Activated effector memory CD4-positive, alpha-beta T cell treated with anti-CD3 and anti-CD28 coated beads, Interleukin-2, amount 50 U/mL, for 16 hours (primary cell): ENCODE data around the gene NUDT2.
"Not testable (repeated sequence)": the region's sequence is repeated elsewhere in the genome, so short reads cannot be mapped to it uniquely, and the experiment has no call there.

Experiments
- DNase-seq: peaks from one replicate; pipeline ENCODE4 v3.0.0-alpha.2; 2020

The NUDT2 gene

DNA sequence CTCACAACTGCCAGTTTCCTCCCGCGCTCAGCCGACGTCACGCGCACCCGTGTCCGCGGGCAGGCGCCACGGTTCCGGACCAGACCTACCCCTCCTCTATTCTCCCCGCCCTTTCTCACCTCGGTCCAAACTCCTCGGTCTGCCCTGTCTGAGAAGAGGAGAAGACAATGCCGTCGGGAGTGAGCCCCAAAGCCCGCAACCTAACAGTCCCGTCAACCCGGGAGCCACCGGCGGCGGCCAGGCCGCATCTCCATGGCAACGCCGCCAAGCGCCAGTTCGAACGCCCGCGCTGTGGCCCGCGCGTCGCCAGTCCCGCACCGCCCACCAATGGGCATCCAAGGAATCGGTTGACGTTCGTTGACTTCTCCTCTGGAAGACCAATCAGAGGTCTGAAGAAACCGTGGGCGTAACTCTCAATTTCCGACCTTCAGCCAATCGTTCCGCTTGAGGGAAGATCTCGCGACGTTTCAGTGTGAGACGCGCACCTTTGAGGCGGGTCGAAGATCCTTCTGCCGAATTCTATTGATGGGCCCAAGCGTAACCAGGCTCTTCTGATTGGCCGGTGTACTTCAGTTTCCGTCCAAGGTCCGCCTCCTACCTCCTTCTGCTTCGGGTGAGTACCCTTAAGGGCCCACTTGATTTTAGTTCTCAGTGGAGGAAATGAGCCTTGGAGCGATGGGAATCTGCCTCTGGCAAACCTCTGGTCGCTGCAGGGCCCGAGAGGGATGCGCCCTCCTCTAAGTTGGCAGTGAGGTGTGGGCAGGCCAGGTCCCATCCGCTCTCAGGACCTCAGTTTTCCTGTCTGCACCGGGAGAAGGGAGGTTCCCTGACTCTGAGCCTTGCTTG, at the start of gene NUDT2, which contains the start of gene KIF24:
TSS of gene NUDT2 (plus strand) at position 583 of the 846 bp plus-strand sequence. CDS start 9,471 bp downstream, outside the sequence.
TSS of gene KIF24 (minus strand) at position 282 of the 846 bp plus-strand sequence. CDS start 17,922 bp downstream, outside the sequence.
- peak; percentile 98 for DNase-seq

DNA sequence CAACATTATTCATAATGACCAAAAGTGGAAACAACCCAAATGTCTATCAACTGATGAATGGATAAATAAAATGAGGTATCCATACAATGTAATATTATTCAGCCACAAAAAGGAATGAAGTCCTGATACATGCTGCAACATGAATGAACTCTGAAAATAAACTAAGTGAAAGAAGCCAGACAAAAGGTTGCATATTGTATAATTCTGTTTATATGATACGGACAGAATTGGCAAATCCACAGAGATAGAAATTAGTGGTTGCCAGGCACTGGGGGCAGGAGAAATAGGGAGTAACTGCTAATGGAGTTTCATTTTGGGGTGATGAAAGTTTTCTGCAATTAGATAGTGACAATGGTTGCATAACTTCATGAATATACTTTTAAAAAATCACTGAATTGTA, 47.3 kb upstream of the NUDT2 start:
- no peak for DNase-seq

DNA sequence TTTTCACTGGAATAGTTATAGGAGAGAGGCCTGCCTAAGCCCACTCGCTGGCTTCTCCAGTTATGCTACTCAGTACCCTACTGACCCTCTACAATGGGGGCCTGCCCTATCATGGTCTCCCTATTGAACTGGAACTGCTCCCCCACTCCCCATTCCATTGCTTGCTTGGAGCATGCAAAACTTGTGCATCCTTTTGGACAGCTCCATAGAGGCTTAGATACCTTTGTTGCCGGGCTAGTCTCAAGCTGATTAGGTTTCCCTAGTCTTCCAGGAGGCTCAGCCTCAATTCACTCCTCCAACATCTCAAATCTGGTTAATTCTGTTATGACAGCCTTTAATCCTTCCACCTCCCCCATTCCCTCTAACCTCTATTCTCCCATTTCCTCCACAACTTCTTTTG, 40.2 kb upstream of the NUDT2 start:
- no peak for DNase-seq

DNA sequence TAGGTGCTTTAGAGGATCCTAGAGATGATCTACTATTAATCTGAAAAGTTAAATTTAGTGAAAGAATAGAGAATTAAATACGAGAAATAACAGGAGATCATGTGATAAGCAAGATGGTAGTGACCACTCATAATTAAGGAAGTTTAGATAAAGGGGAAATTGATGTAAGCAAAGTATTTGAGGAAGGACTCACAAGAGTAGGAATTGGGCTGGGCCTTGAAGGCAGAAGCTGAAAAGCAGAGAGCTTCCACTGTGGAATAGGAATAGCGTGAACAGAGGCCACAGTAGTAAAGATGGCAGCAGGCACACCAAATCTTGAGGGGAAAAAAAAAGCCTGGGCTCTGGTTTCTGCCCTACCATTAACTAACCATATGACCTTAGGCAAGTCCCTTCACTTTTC, 38.3 kb upstream of the NUDT2 start:
- DNase-seq = no peak

DNA sequence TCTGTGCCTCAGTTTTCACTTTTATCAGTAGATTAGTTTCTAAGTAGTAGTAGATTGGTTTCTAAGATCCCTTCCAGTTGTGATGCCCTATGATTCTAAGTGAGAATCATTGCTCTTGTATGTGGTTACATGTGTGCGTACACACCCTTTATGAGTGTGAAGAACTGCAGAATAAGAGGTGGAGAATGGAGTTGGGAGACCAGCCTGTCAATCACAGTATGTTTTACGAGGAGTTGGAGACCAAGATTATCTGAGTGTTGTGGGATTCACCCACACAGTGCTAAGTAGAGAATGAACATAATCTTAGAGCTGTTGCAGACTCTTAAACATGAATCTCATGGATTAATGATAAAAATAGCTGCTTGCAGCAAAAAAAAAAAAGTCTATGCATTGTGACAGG, 37.9 kb upstream of the NUDT2 start:
- no peak for DNase-seq

DNA sequence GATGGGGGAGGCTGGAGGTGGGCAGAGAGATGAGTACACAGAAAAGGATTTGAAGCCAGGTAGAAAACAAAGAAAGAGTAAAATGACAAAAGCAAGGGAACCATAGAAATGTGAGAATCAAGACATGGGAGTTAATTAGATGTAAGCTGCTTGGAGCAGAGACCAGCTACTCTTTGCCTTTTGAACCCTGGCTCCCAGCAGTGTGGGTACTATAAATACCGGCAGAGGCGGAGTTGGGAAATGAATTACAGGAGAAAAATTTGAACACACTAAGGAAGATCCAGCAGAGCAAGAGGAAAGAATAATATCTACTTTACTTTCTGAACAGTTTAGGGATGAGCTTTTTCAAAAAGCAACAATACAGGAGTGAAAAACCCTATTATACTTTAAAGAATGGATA, 36.8 kb upstream of the NUDT2 start:
- DNase-seq = no peak

DNA sequence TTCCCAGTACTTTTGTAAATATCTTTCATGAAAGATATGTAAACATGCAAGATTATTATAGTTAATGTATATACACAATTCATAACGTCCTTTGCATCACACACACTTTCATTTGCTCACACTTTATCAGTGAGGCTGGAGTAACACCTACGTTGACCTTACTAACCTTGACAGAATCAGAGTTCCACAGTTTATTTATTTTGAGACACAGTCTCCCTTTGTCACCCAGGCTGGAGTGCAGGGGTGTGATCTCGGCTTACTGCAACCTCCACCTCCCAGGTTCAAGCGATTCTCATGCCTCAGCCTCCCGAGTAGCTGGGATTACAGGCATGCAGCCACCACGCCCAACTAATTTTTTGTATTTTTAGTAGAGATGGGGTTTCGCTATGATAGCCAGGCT, 28.3 kb upstream of the NUDT2 start:
- DNase-seq = not testable (repeated sequence)

DNA sequence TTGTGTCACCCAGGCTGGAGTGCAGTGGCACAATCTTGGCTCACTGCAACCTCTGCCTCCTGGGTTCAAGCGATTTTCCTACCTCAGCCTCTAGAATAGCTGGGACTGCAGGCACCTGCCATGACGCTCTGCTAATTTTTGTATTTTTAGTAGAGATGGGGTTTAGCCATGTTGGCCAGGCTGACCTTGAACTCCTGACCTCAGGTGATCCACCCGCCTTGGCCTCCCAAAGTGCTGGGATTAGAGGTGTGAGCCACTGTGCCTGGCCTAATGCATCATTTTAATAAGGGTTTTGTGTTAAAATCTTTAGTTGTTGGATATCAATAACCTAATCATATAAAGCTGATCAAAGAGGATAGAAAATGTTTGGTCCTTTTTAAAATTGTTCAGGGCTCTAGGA, 21.1 kb upstream of the NUDT2 start:
- DNase-seq = not testable (repeated sequence)

DNA sequence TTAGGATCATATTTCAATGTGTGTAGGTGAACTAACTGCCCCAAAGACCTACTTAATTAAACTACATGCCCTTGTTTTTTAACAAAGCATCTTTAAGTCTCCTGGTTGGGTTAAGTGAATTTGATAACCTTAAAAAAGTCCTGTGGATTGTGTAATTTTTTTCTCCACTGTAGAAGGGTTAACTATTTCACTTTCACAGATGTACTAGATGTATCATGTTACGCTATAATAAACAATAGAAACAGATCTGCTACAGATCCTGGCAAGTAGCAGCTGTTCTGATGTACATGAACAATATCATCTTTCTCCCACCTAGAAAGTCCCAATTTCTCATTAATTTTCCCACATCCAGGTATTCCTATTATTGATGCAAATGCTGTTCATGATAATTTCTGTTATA, 19.2 kb upstream of the NUDT2 start:
- DNase-seq = no peak

DNA sequence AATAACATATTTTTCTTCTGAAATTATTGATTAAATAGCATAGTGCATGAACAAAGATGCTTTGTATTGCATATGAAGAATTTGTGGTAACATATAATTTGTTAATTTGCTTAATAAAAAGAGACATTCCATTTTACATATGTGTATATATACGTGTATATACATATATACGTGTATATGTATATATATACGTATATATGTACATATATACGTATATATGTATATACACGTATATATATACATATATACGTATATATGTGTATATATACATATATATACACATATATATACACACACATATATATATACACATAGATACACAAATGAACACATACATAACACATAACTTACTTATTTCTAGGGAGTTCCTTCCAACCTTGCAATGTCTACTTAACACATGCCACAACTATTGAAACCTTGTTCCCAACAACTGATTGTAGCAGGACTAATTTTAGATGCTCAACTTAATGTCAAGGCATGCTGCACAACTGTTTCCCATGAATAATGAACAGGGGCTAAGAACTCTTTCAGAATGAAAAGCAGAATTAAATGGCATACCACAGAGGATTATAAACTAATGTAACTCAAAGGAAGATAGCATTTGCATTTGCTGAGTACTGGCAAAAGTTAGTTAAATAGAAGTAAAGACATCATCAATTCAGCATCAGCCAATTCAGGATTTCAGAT, 17.7 kb upstream of the NUDT2 start:
- no peak for DNase-seq

DNA sequence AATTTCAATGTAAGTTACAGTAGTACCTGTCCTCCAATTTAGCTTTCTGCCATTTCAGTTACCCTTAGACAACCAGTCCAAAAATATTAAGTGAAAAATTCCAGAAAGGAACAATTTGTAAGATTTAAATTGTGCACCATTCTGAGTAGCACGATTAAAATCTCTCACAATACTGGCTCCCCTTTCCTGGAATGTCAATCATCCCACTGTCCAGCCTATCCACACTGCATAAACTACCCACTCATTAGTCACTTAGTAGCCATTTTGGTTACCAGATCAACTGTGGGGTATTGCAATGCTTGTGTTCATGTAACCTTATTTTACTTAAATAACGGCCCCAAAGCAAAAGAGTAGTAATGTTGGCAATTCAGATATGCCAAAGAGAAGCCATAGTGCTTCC, 11.9 kb upstream of the NUDT2 start:
- DNase-seq = no peak

DNA sequence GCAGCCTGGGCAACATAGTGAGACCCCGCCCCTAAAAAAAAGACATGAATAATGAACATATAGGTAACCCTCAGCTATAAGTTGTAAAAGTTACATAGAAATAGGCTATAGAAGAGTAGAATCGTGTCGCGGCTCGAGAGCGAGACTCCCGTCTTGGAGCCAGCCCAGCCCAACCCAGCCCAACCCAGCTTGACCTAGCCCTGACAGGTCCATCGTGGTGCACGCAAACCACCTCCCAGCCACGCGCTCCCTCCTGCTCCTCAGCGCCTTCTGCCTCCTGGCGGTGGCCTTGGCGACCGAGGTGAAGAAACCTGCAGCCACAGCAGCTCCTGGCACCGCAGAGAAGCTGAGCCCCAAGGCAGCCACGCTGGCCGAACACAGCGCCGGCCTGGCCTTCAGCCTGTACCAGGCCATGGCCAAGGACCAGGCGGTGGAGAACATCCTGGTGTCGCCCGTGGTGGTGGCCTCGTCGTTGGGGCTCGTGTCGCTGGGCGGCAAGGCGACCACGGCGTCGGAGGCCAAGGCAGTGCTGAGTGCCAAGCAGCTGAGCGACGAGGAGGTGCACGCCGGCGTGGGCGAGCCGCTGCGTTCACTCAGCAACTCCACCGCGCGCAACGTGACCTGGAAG, 11.1 kb upstream of the NUDT2 start:
- DNase-seq = no peak

DNA sequence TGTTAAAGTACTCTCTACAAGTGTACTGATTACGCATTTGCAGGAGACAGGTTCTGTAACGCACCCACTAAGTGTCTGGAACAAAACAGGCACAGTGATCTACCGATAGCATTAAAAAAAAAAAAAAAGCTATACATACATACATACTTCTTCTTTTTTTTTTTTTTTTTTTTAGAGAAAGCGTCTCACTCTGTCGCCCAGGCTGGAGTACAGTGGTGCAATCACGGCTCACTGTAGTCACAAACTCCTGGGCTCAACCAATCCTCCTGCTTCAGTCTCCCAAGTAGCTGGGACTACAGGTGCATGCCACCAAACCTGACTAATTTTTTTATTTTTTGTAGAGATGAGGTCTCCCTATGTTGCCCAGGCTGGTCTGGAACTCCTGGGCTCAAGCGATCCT, 7.9 kb upstream of the NUDT2 start:
- DNase-seq = no peak

DNA sequence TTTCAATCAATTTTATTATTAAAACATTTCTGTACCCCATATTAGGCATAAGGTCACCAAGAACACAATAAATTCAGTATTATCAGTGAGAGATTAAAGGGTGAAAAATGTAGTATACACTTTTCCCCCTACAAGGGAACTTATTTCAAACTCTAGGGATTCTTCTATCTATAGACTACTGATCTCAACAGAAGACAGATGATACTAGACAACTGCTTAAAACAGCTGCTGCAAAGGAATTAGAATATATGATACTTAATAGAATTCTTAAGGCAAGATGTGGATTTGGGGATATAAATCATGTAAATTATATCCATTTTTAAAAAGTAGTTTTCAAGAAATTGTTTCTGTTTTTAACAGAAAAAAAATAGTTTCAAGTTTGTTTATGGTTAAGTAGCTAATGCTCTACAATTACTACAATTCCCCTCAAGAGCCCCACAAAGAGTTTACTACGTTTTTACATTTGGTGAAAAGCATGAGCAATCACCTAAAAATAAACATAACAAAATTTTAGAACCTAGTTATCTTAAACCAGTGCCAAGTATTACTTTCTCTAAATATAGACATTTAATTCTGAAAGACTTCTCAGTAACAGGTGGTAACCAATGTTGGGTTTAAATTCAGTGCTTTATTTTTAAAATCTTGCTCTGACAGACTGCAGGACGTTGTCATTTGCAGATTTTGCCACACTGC, 6.3 kb upstream of the NUDT2 start:
- no peak for DNase-seq

DNA sequence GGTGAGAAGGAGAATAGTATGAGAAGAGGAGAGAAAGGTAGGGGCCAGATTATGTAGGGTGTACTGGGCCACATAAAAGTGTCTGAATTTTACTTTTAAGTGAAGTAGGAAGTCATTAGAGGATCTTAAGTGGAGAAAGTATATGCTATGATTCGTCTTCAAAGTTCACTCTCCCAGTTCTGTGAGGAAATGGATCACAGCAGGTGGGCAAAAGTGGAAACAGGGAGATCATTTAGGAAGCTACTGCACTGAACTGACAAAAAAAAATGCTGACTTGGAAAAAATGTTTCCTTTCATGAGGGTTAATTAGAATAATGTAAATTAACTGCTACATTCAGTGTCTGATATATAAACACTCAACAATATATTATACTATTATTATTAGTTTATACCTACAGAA, 2.7 kb upstream of the NUDT2 start:
- DNase-seq = no peak

DNA sequence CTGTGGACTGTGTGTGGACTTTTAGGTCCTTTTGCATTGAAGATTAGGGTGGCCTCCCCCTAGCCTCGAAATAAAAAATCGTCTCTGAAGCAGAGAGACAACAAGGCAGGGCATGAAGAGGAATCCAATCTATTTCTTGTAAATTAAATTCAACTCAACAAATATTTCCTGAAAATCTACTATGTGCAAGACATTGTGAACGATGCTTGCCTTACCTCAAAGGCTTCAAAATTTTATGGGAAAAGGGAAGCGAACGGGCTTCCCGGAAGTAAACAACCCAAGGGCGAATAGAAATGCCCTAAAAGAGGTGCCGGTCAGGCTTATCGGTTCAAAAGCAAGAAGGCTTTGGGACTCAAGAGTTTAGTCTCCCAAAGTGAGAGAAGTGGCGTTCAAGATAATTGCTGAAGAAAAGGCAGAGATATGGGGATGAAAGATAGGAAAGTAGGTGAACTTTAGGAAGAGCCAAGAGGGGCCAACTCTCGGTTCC, 826 bp upstream of the NUDT2 start:
- no peak for DNase-seq

DNA sequence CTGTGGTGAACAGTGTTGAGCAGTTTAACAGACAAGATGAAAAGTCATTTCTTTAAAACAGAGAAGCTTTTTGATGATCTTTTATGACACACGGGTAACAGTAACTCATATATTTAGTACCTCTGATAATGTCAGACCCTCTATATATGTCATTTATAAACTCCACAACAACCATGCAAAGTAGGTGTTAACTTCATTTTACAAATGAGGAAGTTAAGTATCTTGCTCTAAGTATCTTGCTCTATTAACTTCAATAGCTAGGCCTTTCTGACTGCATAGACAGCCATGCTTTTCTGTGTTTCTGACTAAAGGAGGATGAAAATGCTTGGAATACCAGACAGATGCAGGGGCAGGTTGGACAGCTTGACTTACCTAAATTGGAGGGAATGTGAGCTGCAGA, 1.8 kb downstream of the NUDT2 start:
- no peak for DNase-seq

DNA sequence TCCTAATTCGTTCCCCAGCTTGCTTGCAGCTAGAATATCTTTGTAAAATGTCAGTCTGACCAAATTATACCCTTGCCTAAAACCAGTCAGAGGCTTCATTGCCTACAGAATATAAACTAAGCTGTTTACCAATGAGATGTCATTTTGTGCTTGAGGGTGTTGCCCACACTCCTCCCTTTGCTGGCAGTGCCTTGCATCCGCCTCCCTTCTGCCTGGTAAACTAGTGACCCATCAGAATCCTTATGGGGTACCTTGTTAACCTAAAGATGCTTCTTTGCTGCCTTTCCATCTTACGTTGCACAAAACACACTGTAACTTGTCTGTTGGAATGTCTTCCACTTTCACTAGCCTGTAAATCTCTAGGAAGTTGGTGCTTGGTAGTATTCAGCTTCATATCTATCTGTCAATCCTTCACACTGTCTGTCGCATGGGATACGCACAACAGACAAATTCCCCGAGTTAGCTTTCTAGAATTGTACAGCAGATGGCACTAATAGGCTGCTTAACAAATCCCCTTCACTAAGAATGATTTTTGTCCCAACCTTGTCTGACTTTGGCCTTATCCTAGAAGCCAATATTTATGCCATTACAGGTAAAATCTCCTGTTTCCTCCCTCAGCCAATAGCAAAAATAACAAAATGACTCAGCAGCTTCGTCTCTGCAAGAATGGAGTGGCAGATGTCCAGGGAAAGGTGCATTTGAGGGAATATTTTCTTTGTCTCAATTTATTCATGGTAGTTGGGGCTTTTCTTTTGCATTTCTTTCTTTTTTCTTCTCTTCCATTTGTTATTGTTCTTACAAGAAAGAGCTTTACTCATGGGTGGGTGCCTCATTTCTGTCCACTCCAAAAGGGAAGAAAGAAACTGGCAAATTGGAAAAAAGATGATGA, 3.0 kb downstream of the NUDT2 start:
- DNase-seq = no peak

DNA sequence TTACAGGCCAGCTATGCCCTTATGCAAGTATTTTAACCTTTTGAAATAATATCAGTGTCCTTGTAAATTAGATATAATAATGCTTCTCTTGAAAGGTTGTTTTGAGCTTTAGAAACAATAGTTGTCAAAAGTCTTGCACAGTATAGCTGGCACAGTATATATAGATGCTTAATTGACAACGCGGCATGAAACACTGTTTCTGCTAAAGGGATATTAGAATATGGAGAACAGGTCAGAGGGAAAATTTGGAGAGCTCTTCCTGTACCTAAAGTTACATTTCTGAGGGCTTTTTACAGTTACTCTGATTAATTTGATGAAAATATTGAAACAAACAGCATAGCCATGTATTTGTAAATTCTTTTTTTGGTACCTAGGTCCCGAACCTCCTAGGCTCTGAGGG, 4.5 kb downstream of the NUDT2 start:
- no peak for DNase-seq

DNA sequence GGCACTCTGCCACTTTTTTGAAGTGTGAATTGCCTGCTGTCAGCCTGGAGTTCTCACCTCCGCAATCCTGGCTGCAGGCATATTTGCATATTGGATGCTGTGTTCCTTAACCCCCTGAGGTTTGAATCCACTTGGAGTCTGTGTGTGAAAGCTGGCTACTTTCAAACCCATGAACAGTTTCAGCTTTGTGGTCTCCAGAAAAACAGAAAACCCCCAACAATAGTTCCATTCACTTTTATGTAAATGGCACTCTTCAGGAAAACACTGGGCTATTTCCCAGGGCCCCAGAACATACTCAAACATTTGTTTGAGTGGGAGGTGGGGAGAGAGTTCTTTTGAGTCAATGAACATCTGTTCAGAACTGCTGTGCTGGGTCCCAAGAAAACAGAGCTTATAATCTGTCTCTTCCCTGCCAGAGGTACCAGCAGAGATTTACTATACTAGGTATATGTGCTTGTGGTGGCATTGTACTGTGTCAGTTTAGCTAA, 5.0 kb downstream of the NUDT2 start:
- no peak for DNase-seq

DNA sequence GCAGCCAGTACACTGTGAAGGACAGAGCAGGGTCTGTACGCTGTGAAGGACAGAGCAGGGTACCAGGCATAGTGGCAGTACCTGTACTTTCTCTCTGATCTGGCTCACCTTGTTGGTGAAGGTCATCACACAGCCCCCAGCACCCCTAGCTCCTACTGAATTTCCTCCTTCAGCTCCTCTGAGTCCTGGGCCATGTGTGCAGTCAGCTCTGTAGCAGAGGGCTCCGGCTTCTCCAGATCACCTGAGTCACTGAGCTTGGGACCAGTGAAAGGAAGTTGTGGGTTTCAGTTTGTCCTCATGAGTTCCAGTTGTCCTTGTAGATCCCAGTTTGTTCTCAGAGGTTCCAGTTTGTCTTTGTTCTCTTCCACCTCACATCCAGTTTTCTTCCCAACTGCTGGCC, 5.5 kb downstream of the NUDT2 start:
- no peak for DNase-seq

DNA sequence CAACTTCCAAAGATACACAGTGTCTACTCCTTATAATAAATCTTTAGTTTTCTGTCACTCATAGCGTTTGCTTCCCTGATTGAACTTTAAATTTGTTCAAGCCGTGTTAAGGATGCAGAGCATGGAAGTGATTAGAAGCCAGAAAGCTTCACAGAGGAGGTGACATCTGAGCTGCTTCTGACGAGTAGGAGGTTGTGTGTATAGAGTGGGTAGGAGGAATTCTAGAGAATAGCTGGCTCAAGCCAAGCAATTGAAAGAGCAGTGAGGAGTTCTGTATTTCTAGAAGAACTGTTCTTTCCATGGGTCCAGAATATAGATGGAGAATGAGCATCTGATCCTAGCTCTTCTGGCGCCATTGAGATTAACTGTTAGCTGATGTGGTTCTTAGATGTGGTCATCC, 6.0 kb downstream of the NUDT2 start:
- DNase-seq = no peak
